GM18873 (cell line): ENCODE results near the gene MYH9.
A peak's percentile ranks its signal among the peaks of the same experiment; 100 is the strongest.

ENCODE experiments used
- ATAC-seq: cut with Tn5 transposase; IDR thresholded peaks from one replicate; pipeline ENCODE4 v1.9.1; 2021; ENCODE audit warnings: mild to moderate bottlenecking, moderate library complexity, moderate number of reproducible peaks; ENCODE audit not compliant: unreplicated experiment, low FRiP score

MYH9 gene

GRCh38 chr22:36333644-36334043 is 54.1 kb downstream of the MYH9 start:
- no peak for ATAC-seq

- no peak for ATAC-seq
Measured at GRCh38 chr22:36332623-36333332, 55.0 kb downstream of the MYH9 start.

GRCh38 chr22:36331912-36332622 is 55.7 kb downstream of the MYH9 start:
- no peak for ATAC-seq

GRCh38 chr22:36331306-36331911 is 56.4 kb downstream of the MYH9 start:
- ATAC-seq: peak; percentile 43

GRCh38 chr22:36330655-36331305 is 57.0 kb downstream of the MYH9 start:
- no peak for ATAC-seq

GRCh38 chr22:36330127-36330526 is 57.6 kb downstream of the MYH9 start:
- ATAC-seq: no peak

GRCh38 chr22:36329254-36330078 is 58.3 kb downstream of the MYH9 start:
- no peak for ATAC-seq

- no peak for ATAC-seq
Measured at GRCh38 chr22:36328635-36329253, 59.0 kb downstream of the MYH9 start.

GRCh38 chr22:36327922-36328551 is 59.7 kb downstream of the MYH9 start:
- ATAC-seq: no peak

- ATAC-seq: no peak
Measured at GRCh38 chr22:36326178-36327161, 61.3 kb downstream of the MYH9 start.

GRCh38 chr22:36325154-36326031 is 62.4 kb downstream of the MYH9 start:
- no peak for ATAC-seq

- no peak for ATAC-seq
Measured at GRCh38 chr22:36324414-36324813, 63.4 kb downstream of the MYH9 start.

- no peak for ATAC-seq
Measured at GRCh38 chr22:36323855-36324331, 63.9 kb downstream of the MYH9 start.

GRCh38 chr22:36323182-36323854 is 64.4 kb downstream of the MYH9 start:
- no peak for ATAC-seq

GRCh38 chr22:36322602-36322915 is 65.2 kb downstream of the MYH9 start:
- ATAC-seq: no peak

- no peak for ATAC-seq
Measured at GRCh38 chr22:36321797-36322601, 65.8 kb downstream of the MYH9 start.
